Eye (tissue), 1 donor: Measurements from ENCODE around the gene CSGALNACT2.
"Not testable (repeated sequence)": the region's sequence is repeated elsewhere in the genome, so short reads cannot be mapped to it uniquely, and the experiment has no call there.

Experiments
- DNase-seq: peaks from one replicate; pipeline ENCODE4 v3.0.0-alpha.2; 2015

Gene CSGALNACT2

GRCh38 chr10:43218206-43218950, 80.1 kb downstream of the CSGALNACT2 start:
- peak; percentile 68 for DNase-seq

GRCh38 chr10:43218951-43219837, 80.9 kb downstream of the CSGALNACT2 start:
- DNase-seq, result no peak

DNA sequence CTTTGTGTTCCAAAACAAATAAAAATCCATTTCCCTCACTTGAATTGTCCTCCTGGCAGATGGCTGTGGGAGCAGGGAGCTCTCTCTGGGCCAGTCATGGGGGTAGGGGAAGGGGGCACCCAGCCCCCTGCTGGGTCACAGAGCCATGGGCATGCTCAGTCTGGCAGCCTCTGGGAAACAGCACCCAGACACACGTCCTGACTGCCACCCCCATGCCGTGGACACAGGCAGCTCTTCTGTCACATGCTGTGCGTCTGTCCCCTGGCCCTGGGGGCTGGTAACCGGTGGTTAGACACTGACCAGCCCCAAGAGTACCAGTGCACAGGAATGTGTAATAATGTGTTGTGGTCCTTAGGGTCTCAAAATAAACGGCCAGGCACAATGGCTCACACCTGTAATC, 81.6 kb downstream of the CSGALNACT2 start:
- DNase-seq, result no peak

- not testable (repeated sequence) for DNase-seq
These were observed 82.0 kb downstream of the CSGALNACT2 start for GRCh38 chr10:43220251-43220650.

GRCh38 chr10:43220657-43221418, 82.6 kb downstream of the CSGALNACT2 start:
- no peak for DNase-seq

DNA sequence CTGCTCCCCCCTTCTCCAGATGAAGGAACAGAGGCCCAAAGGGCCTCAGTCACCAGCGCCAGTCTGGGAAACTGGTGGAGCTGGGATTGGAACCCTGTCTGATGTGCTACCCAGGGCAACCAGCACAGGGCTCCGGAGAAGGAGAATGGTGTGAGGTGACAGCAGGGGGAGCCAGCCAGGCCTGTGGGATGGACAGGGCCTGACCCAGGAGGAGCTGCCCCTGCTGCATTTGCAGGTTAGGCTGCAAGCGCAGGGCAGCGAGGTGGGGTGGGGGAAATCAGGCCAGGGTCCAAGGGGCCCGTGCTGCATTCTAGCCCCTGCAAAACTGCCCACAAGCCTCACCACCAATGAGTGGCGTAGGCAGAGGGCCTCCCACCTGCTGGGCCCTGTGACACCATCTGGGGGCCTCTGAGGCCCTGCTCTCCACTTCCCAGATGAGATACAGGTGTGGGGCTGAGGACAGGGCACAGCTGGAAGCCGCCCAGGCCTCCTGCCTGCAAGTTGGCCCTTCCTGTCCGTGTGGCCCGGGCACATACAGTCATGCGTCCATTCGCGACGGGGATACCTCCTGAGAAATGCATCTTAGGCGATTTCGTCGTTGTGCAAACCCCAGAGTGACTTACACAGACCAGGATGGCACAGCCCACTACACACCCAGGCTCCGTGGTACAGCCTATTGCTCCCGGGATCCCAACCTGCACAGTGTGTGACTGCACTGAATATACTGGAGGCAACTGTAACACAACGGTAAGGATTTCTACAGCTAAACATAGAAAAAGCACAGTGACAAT, 83.4 kb downstream of the CSGALNACT2 start:
- no peak for DNase-seq

DNA sequence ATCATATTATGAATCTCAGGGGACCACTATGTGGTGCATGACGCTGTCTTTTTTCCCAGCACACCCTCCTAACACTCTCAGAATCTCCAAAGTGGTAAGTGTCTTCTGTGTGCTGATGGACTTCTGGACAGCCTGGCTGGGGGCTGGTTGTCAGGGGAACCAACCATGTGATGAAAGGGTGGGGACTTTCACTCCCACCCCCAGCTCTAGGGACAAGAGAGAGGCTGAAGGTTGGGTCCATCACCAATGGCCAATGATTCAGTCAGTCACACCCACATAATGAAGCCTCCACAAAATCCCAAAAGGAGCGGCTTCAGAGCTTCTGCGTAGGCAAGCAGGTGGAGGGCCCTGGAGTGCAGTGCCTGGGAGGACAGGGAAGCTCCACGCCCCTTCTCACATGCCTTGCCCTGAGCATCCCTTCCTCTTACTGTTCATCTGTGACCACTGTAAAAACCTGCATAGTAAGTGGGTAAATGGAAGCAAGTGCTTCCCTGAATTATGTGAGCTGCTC, 84.0 kb downstream of the CSGALNACT2 start:
- DNase-seq, result no peak

DNA sequence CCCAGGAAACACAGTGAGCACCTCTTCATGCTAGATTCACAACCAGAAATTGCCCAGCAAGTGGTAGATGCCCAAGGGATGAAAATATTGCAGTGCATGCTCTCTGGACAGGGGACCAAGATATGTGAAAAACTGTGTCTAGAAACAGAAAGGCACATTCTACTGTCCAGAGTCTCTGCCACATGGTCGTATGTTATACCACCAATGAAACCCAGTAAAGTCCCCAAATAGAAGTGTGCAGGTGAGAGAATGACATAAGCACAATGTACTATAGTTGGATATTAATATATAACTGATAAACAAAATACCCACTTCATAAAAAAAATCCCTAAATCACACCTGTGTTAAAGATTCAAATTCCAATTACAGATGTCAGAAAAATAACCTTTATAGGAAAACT, 84.8 kb downstream of the CSGALNACT2 start:
- DNase-seq, result no peak

GRCh38 chr10:43224321-43224720, 86.1 kb downstream of the CSGALNACT2 start:
- no peak for DNase-seq

- DNase-seq, result no peak
These were observed 87.0 kb downstream of the CSGALNACT2 start for GRCh38 chr10:43225004-43225786.

GRCh38 chr10:43225787-43226153, 87.5 kb downstream of the CSGALNACT2 start:
- DNase-seq, result no peak

DNA sequence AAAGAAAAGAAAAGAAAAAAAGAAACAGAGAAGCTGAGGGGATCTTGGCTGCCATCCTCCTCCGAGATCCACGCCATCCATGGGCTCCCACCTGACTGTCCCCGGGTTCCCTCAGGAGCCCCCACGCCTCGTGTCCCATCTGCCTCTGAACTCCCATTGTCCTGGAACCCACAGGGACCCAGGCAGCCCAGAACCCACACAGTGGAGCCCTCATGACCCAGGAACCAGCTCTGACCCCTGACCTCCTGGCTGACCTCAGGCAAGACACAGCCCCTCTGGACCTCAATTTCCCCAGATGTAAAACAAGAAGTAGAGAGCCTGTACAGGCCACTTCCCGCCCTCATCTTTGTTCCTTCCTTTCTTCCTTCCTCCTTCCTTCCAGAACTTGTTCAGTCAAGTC, 88.2 kb downstream of the CSGALNACT2 start:
- DNase-seq, result no peak

- DNase-seq, result no peak
These were observed 88.9 kb downstream of the CSGALNACT2 start for GRCh38 chr10:43226851-43227845.

DNA sequence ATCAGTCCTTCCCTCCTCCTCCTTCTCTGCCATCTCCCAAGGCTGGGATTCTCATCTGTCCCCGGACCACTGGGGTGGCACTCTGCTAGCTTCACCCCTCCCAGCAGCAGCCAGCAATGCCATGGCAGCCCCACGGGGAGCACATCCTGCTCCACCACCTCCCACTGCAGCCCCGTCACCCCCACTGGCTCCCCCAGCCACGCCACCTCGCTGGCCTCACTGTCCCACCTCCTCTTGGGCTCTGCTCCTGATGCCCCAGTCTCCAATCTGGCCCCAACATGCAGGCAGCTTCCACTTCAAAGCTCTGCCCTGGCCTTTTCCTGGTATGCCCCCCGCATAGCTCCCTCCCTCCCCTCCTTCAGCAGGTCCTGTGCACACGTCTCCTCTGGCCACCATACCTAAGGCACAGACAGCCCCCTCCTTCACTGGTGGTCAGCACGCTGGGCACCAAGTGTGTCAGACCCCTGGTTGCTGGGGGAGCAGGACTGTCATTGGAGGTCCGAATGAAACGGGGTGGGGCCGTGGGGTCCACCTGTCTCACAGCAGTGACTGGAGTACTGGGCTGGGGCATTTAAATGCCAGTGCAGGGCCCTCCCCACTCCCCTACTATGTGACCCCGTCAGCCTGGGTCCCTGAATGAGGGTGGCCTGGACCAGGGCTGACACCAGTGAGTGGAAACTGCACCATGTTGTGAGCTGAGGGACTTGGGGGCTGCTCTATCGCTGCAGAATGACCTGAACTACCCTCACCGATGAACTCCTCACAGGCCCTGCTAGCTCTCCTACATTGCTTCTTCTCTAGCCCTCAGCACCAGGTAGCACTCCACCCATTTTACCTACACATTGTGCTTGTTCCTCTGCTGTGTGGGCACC, 89.9 kb downstream of the CSGALNACT2 start:
- no peak for DNase-seq

DNA sequence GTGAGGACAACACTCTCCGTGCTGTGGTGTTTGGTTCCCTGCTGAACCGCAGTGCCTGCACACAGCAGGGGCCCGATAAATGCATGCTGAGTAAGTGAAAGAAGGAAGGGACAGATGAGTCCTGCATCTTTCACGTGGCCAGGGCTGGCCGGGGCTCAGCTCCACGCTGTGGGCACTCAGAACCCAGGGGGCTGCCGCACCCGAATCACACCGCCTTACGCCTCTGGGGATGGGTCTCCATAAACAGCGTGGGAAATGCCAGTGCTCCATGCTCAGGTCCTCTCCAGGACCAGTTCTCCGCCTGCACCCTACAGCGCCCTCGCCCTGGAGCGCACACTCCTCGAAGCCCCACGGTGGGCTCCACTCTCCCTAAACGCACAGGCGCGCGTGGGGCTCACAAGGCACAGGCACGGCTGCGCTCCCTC, 90.5 kb downstream of the CSGALNACT2 start:
- no peak for DNase-seq

DNA sequence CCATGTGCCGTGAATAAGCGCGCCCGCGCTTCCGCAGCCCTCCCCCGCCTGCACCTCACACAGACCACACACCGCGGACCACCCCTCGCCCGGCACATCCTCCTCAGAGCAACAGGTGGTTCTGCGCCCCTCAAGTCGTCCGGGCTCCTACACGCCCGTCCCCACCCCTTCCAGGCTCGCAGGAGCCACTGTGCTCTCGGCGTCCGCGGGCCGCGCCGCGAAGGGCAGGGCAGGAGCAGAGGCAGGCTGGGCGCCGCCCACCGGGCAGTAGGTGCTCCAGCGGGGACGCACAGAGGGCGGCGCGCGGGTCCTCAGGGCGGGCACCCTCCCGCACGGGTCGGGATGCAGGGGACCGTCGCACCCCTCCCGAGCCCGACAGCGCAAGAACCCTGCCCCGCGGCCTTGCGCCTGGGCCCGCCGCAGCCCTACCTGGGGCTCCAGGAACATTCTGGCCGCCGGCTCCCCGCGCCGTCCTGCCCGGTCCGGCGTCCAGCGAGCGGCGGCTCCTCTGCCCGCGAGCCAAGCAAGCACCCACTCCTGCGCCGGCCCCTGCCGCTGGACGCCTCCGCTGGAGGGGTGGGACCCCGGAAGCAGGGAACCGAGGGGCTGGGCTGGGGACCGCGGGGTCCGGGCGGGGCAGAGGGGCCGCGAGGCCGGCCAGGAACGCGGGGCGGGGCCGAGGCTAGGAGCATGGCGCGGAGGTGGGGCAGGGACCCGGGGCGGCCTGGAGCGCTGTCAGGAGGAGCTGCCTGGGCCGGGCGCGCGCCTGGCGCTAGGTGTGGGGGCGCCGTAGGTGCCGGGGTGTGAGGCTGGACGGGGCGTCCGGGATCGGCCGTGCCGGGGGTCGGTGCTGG, 91.2 kb downstream of the CSGALNACT2 start:
- no peak for DNase-seq

GRCh38 chr10:43230101-43230908, 92.1 kb downstream of the CSGALNACT2 start:
- no peak for DNase-seq
